K562 (cell line): ENCODE results near the gene SHANK1. TPM values are rescaled to one million over a fixed set of nuclear protein-coding genes. Genes with fewer than 3 reads are reported as not detected.

ENCODE experiments used
- ATF6 ChIP-seq: sonication (generic); formaldehyde crosslinking; IDR thresholded peaks from 2 replicates; pipeline ENCODE4 v1.4.0; 2020; ENCODE audit warnings: mild to moderate bottlenecking, missing genetic modification reagents
- CBX3 ChIP-seq, 2 experiments: IDR thresholded peaks; 1 replicate in 1 of 2; 2 replicates in 1 of 2; pipeline ENCODE4 v1.6.1; 2012; ENCODE audit warnings: inconsistent platforms in 2 of 2, low read length in 2 of 2, borderline replicate concordance in 1 of 2, control low read depth in 1 of 2
- ELF4 ChIP-seq: fragments of 450-650 bp; formaldehyde crosslinking; IDR thresholded peaks from 2 replicates; pipeline ENCODE4 v1.4.0; 2022; ENCODE audit warnings: missing genetic modification characterization
- ESRRB ChIP-seq: fragments of 250-450 bp; sonication (Bioruptor Pico); IDR thresholded peaks from 2 replicates; pipeline ENCODE4 v1.5.0; 2020; ENCODE audit warnings: mild to moderate bottlenecking, moderate library complexity, borderline replicate concordance
- FOXK1 ChIP-seq: sonication (generic); formaldehyde crosslinking; IDR thresholded peaks from 2 replicates; pipeline ENCODE4 v1.8.0; 2022; ENCODE audit warnings: missing genetic modification reagents, mild to moderate bottlenecking, borderline replicate concordance
- HNRNPLL ChIP-seq: fragments of 200-400 bp; formaldehyde crosslinking; IDR thresholded peaks from 2 replicates; pipeline ENCODE4 v1.6.1; 2017; ENCODE audit warnings: low read length, low read depth, mild to moderate bottlenecking; ENCODE audit not compliant: poor library complexity, severe bottlenecking
- MAFF ChIP-seq: IDR thresholded peaks from 2 replicates; pipeline ENCODE4 v1.6.1; 2012; ENCODE audit warnings: low read length, improper control_type of control experiment
- NELFE ChIP-seq: IDR thresholded peaks from 2 replicates; pipeline ENCODE4 v1.6.1; 2011; ENCODE audit warnings: mild to moderate bottlenecking; ENCODE audit not compliant: insufficient read depth, insufficient read length
- NFIX ChIP-seq: fragments of 250-450 bp; sonication (Bioruptor Pico); IDR thresholded peaks from 2 replicates; pipeline ENCODE4 v1.4.0; 2020; ENCODE audit warnings: low read depth, mild to moderate bottlenecking, moderate library complexity
- NONO ChIP-seq, 2 experiments: fragments of 200-400 bp in 1 of 2; fragments of 450-650 bp in 1 of 2; formaldehyde crosslinking in 1 of 2; IDR thresholded peaks; 2 replicates each; pipeline ENCODE4 v1.6.1; 2017; ENCODE audit warnings: low read depth in 2 of 2, mild to moderate bottlenecking in 2 of 2, moderate library complexity in 2 of 2, low read length in 1 of 2
- NRF1 ChIP-seq, 2 experiments: fragments of 450-650 bp; IDR thresholded peaks in 1 of 2; conservative IDR thresholded peaks in 1 of 2; 2 replicates each; pipeline ENCODE4 v1.6.1; 2014; ENCODE audit warnings: mild to moderate bottlenecking in 2 of 2
- PCBP2 ChIP-seq: fragments of 200-400 bp; formaldehyde crosslinking; IDR thresholded peaks from 2 replicates; pipeline ENCODE4 v1.6.1; 2018; ENCODE audit warnings: low read length, low read depth, mild to moderate bottlenecking, moderate library complexity; ENCODE audit not compliant: poor library complexity, severe bottlenecking
- PHB ChIP-seq: fragments of 250-450 bp; sonication (Bioruptor Pico); IDR thresholded peaks from 2 replicates; pipeline ENCODE4 v1.5.0; 2021
- PHB2 ChIP-seq: fragments of 450-650 bp; IDR thresholded peaks from 2 replicates; pipeline ENCODE4 v1.6.1; 2017; ENCODE audit warnings: low read depth
- PPARD ChIP-seq: fragments of 250-450 bp; sonication (Bioruptor Pico); IDR thresholded peaks from 2 replicates; pipeline ENCODE4 v1.8.0; 2022; ENCODE audit warnings: inconsistent platforms, mild to moderate bottlenecking, moderate library complexity
- RB1 ChIP-seq: fragments of 450-650 bp; IDR thresholded peaks from 2 replicates; pipeline ENCODE4 v1.6.1; 2017; ENCODE audit warnings: low read depth, mild to moderate bottlenecking
- SRF ChIP-seq, 2 experiments: fragments of 250-450, 450-650 bp in 1 of 2; sonication (Bioruptor Pico) in 1 of 2; sonication (generic) in 1 of 2; formaldehyde crosslinking; IDR thresholded peaks; 2 replicates each; pipeline versions ENCODE4 v1.5.0 to v1.5.1; 2020 to 2022; ENCODE audit warnings: mild to moderate bottlenecking in 1 of 2, missing genetic modification reagents in 1 of 2
- SRSF3 ChIP-seq: fragments of 200-400 bp; formaldehyde crosslinking; IDR thresholded peaks from 2 replicates; pipeline ENCODE4 v1.6.1; 2016; ENCODE audit warnings: mild to moderate bottlenecking, low read length, moderate library complexity; ENCODE audit not compliant: insufficient read depth
- STAT6 ChIP-seq: sonication (generic); formaldehyde crosslinking; IDR thresholded peaks from 2 replicates; pipeline ENCODE4 v1.8.1; 2023; ENCODE audit warnings: mild to moderate bottlenecking, missing genetic modification reagents
- ZNF165 ChIP-seq: fragments of 250-450 bp; sonication (Bioruptor Pico); IDR thresholded peaks from 2 replicates; pipeline ENCODE4 v1.4.0; 2020; ENCODE audit warnings: borderline replicate concordance
- ZNF354B ChIP-seq: fragments of 250-450 bp; sonication (Bioruptor Pico); IDR thresholded peaks from 2 replicates; pipeline ENCODE4 v1.4.0; 2020
- ZNF408 ChIP-seq: fragments of 250-450 bp; sonication (Bioruptor Pico); IDR thresholded peaks from 2 replicates; pipeline ENCODE4 v1.4.0; 2020; ENCODE audit warnings: low read depth, mild to moderate bottlenecking, moderate library complexity
- polyA plus RNA-seq, 8 experiments: library from polyadenylated mRNA; depleted of rRNA in 4 of 8; stranded (reverse) in 5 of 8; unstranded in 3 of 8; fragments of >200 nt; fragmentation: Nextera tagmentation in 2 of 8; fragmentation: Illumina TruSeq in 1 of 8; extraction: Ambion mirVana in 2 of 8; extraction: Trizol in 1 of 8; gene quantifications; 2 replicates each; pipeline versions ENCODE4 v1.2.1 to v1.2.3, GENCODE V29; 2011 to 2014; ENCODE audit warnings: inconsistent platforms in 1 of 8, missing spikeins in 1 of 8
- total RNA-seq, 7 experiments: library from RNA; depleted of rRNA in 6 of 7; stranded (reverse); fragments of >200 nt in 6 of 7; fragmentation: Illumina TruSeq in 2 of 7; extraction: Trizol in 2 of 7; gene quantifications; 2 replicates each; pipeline versions ENCODE4 v1.2.1 to v1.2.3, GENCODE V29; 2011 to 2021; ENCODE audit warnings: low replicate concordance in 1 of 7

SHANK1 gene
- total and polyA plus RNA-seq, 9 of the 15 experiments (the other 6 are each of a cell fraction or from before 2014, with no cell fraction given), result 0.33 to 1.3 (median 0.55) TPM; not detected in 2

GRCh38 chr19:50724522-50725217 is 5.1 kb upstream of the SHANK1 start (continued):
- TF ChIP-seq NELFE (no peak), PHB2 (no peak), MAFF (no peak), ESRRB (CRISPR knock-in tag) (no peak), HNRNPLL (peak; percentile 73), NONO (IDR thresholded peaks at IDR 0.05; ENCODE audit: low read depth in 2 of 2, low read length in 1 of 2) (peak in 1 of 2 experiments; percentile 61; a peak in 1 of 4 replicates), SRSF3 (no peak), RB1 (peak; percentile 93), CBX3 (IDR thresholded peaks at IDR 0.05; ENCODE audit: borderline replicate concordance in 1 of 2, low read length in 2 of 2) (peak in 1 of 2 experiments; percentile 81; a peak in 1 of 3 replicates), ZNF354B (CRISPR knock-in tag) (no peak), ZNF165 (CRISPR knock-in tag) (no peak), NRF1 (conservative IDR thresholded peaks at IDR 0.05 in 1 of 2, IDR thresholded peaks at IDR 0.05 in 1 of 2) (peak; percentile 98), ZNF408 (no peak), FOXK1 (CRISPR knock-in tag) (no peak), ELF4 (CRISPR knock-in tag) (no peak), STAT6 (no peak), PHB (CRISPR knock-in tag) (no peak), PPARD (CRISPR knock-in tag) (no peak), ATF6 (CRISPR knock-in tag) (no peak; the same call in 1 of the 2 replicates), NFIX (CRISPR knock-in tag) (no peak), SRF (CRISPR knock-in tag; IDR thresholded peaks at IDR 0.05) (0 out of 4 replicates have a peak, but pooled peaks of 1 of the 2 experiments have one; percentile 54), PCBP2 (no peak)
